ENCODE results near the gene CITED4. TPM values are rescaled to one million over a fixed set of nuclear protein-coding genes. Genes with fewer than 3 reads are reported as not detected.
A peak's percentile ranks its signal among the peaks of the same experiment; 100 is the strongest.

CITED4 gene
- total and polyA plus RNA-seq, 7 donors = 3.0 to 59.8 (median 23.5) TPM; not detected in 2

- Histone ChIP-seq H3K36me3 (peaks cover 0 to 51% (median 8%) of the 10 kb centered on the region in 4 donors), H3K9me3 (no peaks in the 10 kb centered on the region), H3K4me1 (peaks cover 0 to 35% (median 6%) of the 10 kb centered on the region in 4 donors), H3K27ac (no peak overlapping the region), H3K27me3 (no peaks in the 10 kb centered on the region), H3K4me3 (peak overlapping the region in 3 of 4 donors; percentile 25 to 34 (median 28))
- TF ChIP-seq, protein P1, sequence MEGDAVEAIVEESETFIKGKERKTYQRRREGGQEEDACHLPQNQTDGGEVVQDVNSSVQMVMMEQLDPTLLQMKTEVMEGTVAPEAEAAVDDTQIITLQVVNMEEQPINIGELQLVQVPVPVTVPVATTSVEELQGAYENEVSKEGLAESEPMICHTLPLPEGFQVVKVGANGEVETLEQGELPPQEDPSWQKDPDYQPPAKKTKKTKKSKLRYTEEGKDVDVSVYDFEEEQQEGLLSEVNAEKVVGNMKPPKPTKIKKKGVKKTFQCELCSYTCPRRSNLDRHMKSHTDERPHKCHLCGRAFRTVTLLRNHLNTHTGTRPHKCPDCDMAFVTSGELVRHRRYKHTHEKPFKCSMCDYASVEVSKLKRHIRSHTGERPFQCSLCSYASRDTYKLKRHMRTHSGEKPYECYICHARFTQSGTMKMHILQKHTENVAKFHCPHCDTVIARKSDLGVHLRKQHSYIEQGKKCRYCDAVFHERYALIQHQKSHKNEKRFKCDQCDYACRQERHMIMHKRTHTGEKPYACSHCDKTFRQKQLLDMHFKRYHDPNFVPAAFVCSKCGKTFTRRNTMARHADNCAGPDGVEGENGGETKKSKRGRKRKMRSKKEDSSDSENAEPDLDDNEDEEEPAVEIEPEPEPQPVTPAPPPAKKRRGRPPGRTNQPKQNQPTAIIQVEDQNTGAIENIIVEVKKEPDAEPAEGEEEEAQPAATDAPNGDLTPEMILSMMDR (IDR thresholded peaks at IDR 0.05) = no peak
- no peak for TF ChIP-seq POLR2AphosphoS5 (IDR thresholded peaks at IDR 0.05)
- TF ChIP-seq POLR2A (IDR thresholded peaks at IDR 0.05) = no peak
- TF ChIP-seq EP300 (IDR thresholded peaks at IDR 0.05) = no peak
- intact Hi-C loops (cut with DNase I) = no loop called here
- no peak for DNase-seq
- WGBS, 2 donors = 34 to 60% methylated on average over 19 of the region's 19 CpGs
Observed at GRCh38 chr1:40817791-40818263, 44.3 kb downstream of the CITED4 start.

DNA sequence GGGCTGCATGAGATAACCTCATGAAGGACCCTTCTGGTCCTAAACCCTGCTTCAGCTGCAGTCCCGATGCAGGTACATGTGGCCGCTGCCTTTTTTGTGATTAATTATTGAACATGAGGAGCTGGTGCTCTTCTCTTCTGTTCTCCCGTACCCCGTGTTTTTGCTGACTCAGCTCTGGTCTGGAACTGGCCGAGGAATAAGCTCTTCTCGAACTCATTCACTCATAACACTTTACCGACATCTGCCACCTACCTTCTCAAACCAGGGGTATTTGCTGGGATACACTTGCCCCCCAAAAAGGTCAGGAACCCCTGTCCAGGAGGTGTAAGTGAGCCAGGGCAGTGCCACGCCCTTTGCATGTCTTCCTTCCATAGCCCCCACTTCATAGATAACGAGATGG, 46.7 kb downstream of the CITED4 start:
- DNase-seq = no peak
- intact Hi-C loops (cut with DNase I) = no loop called here
- Histone ChIP-seq H3K27me3 (no peaks in the 10 kb centered on the region), H3K9me3 (no peaks in the 10 kb centered on the region), H3K36me3 (peaks cover 0 to 27% (median 4%) of the 10 kb centered on the region in 4 donors), H3K27ac (no peak overlapping the region), H3K4me1 (peaks cover 0 to 25% (median under 1%) of the 10 kb centered on the region in 4 donors), H3K4me3 (no peak overlapping the region)
- 67 to 70% methylated on average over 9 of the region's 9 CpGs for WGBS, 2 donors
- TF ChIP-seq POLR2A (IDR thresholded peaks at IDR 0.05) (no peak), POLR2AphosphoS5 (IDR thresholded peaks at IDR 0.05) (no peak), EP300 (IDR thresholded peaks at IDR 0.05) (no peak)
- TF ChIP-seq, protein P1 (IDR thresholded peaks at IDR 0.05) = no peak

Other genes starting within 250 kb of the CITED4 start
- 1 to 10 TPM; 4.3 to 9.7 (median 5.7) TPM for gene RIMS3, start 196.7 kb downstream of the CITED4 start, total RNA-seq
- 10 to 100 TPM in 1 of 3 donors, 1 to 10 TPM in 2; 1.2 to 13.7 (median 6.7) TPM for gene RIMS3, start 196.7 kb downstream of the CITED4 start, polyA plus RNA-seq
- 10 to 100 TPM; 38.0 to 53.5 (median 42.1) TPM for gene NFYC, start 170.7 kb downstream of the CITED4 start, total RNA-seq
- 10 to 100 TPM; 39.0 to 42.9 (median 41.8) TPM for gene NFYC, start 170.7 kb downstream of the CITED4 start, polyA plus RNA-seq
- gene KCNQ4, start 78.6 kb downstream of the CITED4 start, total RNA-seq = 10 to 100 TPM in 1 of 4 donors, 1 to 10 TPM in 3; 4.8 to 10.8 (median 8.7) TPM
- gene KCNQ4, start 78.6 kb downstream of the CITED4 start, polyA plus RNA-seq = 1 to 10 TPM in 1 of 3 donors, under 1 TPM in 1, not detected in 1; 0.60 to 2.6 TPM
- 10 to 100 TPM; 26.0 to 99.0 (median 58.0) TPM for gene CTPS1, start 117.3 kb upstream of the CITED4 start, total RNA-seq
- gene CTPS1, start 117.3 kb upstream of the CITED4 start, polyA plus RNA-seq = 10 to 100 TPM in 1 of 3 donors, 1 to 10 TPM in 2; 1.8 to 18.1 (median 5.1) TPM
- gene SLFNL1, start 159.4 kb upstream of the CITED4 start, total RNA-seq = under 1 TPM; 0.28 to 0.99 (median 0.38) TPM
- under 1 TPM in 1 of 3 donors, not detected in 2; 0.32 TPM for gene SLFNL1, start 159.4 kb upstream of the CITED4 start, polyA plus RNA-seq